ENCODE data around the gene SNCA.

SNCA gene

DNA sequence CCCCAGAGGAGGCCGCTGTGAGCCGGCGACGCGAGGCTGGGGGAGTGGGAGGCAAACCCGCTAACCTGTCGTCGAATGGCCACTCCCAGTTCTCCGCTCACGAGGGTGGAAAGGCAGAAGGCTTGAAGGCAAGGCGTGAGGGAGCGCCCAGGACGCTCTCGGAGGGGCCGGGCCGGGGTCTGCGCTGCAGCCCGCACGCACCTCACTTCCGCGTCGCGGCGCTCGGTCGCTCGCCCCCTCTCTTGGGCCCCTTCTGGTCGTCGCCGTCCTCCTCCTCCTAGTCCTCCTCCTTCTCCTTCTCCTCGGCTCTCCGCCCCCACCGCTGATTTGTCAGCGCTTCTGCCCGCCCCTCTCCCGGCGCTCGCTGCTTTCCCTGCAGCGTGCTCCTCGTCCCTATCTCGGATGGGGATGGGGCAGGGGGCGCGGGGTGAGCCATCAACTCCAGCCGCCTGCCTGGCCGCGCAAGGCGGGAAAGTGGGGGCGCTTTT is at the start of gene SNCA:
SNCA (minus strand) TSS at position 265 of the 488 bp plus-strand sequence. CDS start 1,494 bp downstream, outside the sequence.
- Histone ChIP-seq H3K9me3 (ENCODE audit: control insufficient read depth, insufficient read depth, low read depth, low read length) (no peaks in the 10 kb centered on the region), H3K4me3 (ENCODE audit: low read depth, low read length) (peak within 1 kb of the TSS; percentile 62), H3K4me1 (ENCODE audit: control insufficient read depth, insufficient read depth, low read length) (no peaks in the 10 kb centered on the region; the same call in 1 of the 2 replicates), H3K27ac (ENCODE audit: extremely low read depth, low read depth, low read length) (peak within 1 kb of the TSS; percentile 78), H3K36me3 (ENCODE audit: control insufficient read depth in 2 of 2, insufficient read depth in 1 of 2, low read length in 2 of 2) (peaks cover 0 to 22% of the 10 kb centered on the region in 2 experiments; a peak in 1 of 3 replicates)
- ChIA-PET POLR2A (interaction anchor here (0.6 kb wide), 1 partner anchor 200 kb away, joined by 3 read pairs; no protein-coding TSS in a partner anchor), CTCF (no interaction called here)
- TF ChIP-seq ZSCAN23 (tag by site-specific recombination; IDR thresholded peaks at IDR 0.05) = no peak
- no peak for TF ChIP-seq SETDB1 (IDR thresholded peaks at IDR 0.05; ENCODE audit: insufficient read length, low read length)
- peak; percentile 72; the same call in 1 of the 2 replicates for TF ChIP-seq ZNF792 (tag by site-specific recombination; IDR thresholded peaks at IDR 0.05)
- TF ChIP-seq, protein P1, sequence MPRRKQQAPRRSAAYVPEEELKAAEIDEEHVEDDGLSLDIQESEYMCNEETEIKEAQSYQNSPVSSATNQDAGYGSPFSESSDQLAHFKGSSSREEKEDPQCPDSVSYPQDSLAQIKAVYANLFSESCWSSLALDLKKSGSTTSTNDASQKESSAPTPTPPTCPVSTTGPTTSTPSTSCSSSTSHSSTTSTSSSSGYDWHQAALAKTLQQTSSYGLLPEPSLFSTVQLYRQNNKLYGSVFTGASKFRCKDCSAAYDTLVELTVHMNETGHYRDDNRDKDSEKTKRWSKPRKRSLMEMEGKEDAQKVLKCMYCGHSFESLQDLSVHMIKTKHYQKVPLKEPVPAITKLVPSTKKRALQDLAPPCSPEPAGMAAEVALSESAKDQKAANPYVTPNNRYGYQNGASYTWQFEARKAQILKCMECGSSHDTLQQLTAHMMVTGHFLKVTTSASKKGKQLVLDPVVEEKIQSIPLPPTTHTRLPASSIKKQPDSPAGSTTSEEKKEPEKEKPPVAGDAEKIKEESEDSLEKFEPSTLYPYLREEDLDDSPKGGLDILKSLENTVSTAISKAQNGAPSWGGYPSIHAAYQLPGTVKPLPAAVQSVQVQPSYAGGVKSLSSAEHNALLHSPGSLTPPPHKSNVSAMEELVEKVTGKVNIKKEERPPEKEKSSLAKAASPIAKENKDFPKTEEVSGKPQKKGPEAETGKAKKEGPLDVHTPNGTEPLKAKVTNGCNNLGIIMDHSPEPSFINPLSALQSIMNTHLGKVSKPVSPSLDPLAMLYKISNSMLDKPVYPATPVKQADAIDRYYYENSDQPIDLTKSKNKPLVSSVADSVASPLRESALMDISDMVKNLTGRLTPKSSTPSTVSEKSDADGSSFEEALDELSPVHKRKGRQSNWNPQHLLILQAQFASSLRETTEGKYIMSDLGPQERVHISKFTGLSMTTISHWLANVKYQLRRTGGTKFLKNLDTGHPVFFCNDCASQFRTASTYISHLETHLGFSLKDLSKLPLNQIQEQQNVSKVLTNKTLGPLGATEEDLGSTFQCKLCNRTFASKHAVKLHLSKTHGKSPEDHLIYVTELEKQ (tag by site-specific recombination; IDR thresholded peaks at IDR 0.05; ENCODE audit: borderline replicate concordance) = no peak
- TF ChIP-seq ZNF354C (tag by site-specific recombination; IDR thresholded peaks at IDR 0.05; ENCODE audit: borderline replicate concordance, low read depth) = no peak
- TF ChIP-seq ZNF157 (tag by site-specific recombination; IDR thresholded peaks at IDR 0.05) = no peak
- TF ChIP-seq, protein P2, sequence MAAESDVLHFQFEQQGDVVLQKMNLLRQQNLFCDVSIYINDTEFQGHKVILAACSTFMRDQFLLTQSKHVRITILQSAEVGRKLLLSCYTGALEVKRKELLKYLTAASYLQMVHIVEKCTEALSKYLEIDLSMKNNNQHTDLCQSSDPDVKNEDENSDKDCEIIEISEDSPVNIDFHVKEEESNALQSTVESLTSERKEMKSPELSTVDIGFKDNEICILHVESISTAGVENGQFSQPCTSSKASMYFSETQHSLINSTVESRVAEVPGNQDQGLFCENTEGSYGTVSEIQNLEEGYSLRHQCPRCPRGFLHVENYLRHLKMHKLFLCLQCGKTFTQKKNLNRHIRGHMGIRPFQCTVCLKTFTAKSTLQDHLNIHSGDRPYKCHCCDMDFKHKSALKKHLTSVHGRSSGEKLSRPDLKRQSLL (tag by site-specific recombination; IDR thresholded peaks at IDR 0.05) = no peak
- TF ChIP-seq, protein P3, sequence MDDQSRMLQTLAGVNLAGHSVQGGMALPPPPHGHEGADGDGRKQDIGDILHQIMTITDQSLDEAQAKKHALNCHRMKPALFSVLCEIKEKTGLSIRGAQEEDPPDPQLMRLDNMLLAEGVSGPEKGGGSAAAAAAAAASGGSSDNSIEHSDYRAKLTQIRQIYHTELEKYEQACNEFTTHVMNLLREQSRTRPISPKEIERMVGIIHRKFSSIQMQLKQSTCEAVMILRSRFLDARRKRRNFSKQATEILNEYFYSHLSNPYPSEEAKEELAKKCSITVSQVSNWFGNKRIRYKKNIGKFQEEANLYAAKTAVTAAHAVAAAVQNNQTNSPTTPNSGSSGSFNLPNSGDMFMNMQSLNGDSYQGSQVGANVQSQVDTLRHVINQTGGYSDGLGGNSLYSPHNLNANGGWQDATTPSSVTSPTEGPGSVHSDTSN (CRISPR knock-in tag; IDR thresholded peaks at IDR 0.05) = no peak
- TF ChIP-seq BCL11A (tag by site-specific recombination; IDR thresholded peaks at IDR 0.05; ENCODE audit: low read depth) = no peak
- TF ChIP-seq ZNF394 (tag by site-specific recombination; IDR thresholded peaks at IDR 0.05; ENCODE audit: borderline replicate concordance) = no peak
- TF ChIP-seq ZBTB17 (tag by site-specific recombination; IDR thresholded peaks at IDR 0.05) = peak; percentile 78
- TF ChIP-seq, protein P4, sequence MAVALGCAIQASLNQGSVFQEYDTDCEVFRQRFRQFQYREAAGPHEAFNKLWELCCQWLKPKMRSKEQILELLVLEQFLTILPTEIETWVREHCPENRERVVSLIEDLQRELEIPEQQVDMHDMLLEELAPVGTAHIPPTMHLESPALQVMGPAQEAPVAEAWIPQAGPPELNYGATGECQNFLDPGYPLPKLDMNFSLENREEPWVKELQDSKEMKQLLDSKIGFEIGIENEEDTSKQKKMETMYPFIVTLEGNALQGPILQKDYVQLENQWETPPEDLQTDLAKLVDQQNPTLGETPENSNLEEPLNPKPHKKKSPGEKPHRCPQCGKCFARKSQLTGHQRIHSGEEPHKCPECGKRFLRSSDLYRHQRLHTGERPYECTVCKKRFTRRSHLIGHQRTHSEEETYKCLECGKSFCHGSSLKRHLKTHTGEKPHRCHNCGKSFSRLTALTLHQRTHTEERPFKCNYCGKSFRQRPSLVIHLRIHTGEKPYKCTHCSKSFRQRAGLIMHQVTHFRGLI (tag by site-specific recombination; IDR thresholded peaks at IDR 0.05) = no peak
- TF ChIP-seq, protein P5, sequence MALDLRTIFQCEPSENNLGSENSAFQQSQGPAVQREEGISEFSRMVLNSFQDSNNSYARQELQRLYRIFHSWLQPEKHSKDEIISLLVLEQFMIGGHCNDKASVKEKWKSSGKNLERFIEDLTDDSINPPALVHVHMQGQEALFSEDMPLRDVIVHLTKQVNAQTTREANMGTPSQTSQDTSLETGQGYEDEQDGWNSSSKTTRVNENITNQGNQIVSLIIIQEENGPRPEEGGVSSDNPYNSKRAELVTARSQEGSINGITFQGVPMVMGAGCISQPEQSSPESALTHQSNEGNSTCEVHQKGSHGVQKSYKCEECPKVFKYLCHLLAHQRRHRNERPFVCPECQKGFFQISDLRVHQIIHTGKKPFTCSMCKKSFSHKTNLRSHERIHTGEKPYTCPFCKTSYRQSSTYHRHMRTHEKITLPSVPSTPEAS (tag by site-specific recombination; IDR thresholded peaks at IDR 0.05) = no peak
- TF ChIP-seq ZNF23 (tag by site-specific recombination; IDR thresholded peaks at IDR 0.05; ENCODE audit: borderline replicate concordance) = no peak
- no peak for TF ChIP-seq ZNF529 (tag by site-specific recombination; IDR thresholded peaks at IDR 0.05; ENCODE audit: insufficient replicate concordance)
- no peak for TF ChIP-seq ZNF555 (tag by site-specific recombination; conservative IDR thresholded peaks at IDR 0.05)
- TF ChIP-seq ZBTB20 (tag by site-specific recombination; IDR thresholded peaks at IDR 0.05) = peak; percentile 49; the same call in 1 of the 2 replicates
- TF ChIP-seq, protein P6, sequence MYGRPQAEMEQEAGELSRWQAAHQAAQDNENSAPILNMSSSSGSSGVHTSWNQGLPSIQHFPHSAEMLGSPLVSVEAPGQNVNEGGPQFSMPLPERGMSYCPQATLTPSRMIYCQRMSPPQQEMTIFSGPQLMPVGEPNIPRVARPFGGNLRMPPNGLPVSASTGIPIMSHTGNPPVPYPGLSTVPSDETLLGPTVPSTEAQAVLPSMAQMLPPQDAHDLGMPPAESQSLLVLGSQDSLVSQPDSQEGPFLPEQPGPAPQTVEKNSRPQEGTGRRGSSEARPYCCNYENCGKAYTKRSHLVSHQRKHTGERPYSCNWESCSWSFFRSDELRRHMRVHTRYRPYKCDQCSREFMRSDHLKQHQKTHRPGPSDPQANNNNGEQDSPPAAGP (tag by site-specific recombination; IDR thresholded peaks at IDR 0.05) = no peak
- no peak for TF ChIP-seq ZNF677 (tag by site-specific recombination; IDR thresholded peaks at IDR 0.05)
- peak; percentile 60 for TF ChIP-seq EGR2 (tag by site-specific recombination; IDR thresholded peaks at IDR 0.05; ENCODE audit: low read depth)
- peak; percentile 85 for TF ChIP-seq ZNF610 (tag by site-specific recombination; IDR thresholded peaks at IDR 0.05; ENCODE audit: borderline replicate concordance)
- TF ChIP-seq ZNF174 (tag by site-specific recombination; IDR thresholded peaks at IDR 0.05) = no peak
- TF ChIP-seq, protein P7, sequence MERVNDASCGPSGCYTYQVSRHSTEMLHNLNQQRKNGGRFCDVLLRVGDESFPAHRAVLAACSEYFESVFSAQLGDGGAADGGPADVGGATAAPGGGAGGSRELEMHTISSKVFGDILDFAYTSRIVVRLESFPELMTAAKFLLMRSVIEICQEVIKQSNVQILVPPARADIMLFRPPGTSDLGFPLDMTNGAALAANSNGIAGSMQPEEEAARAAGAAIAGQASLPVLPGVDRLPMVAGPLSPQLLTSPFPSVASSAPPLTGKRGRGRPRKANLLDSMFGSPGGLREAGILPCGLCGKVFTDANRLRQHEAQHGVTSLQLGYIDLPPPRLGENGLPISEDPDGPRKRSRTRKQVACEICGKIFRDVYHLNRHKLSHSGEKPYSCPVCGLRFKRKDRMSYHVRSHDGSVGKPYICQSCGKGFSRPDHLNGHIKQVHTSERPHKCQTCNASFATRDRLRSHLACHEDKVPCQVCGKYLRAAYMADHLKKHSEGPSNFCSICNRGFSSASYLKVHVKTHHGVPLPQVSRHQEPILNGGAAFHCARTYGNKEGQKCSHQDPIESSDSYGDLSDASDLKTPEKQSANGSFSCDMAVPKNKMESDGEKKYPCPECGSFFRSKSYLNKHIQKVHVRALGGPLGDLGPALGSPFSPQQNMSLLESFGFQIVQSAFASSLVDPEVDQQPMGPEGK (tag by site-specific recombination; IDR thresholded peaks at IDR 0.05) = peak; percentile 76
- no peak for TF ChIP-seq ZNF155 (tag by site-specific recombination; IDR thresholded peaks at IDR 0.05)
- no peak; the same call in 1 of the 2 replicates for TF ChIP-seq YY1 (tag by site-specific recombination; IDR thresholded peaks at IDR 0.05)
- TF ChIP-seq ZNF112 (tag by site-specific recombination; IDR thresholded peaks at IDR 0.05) = no peak
- TF ChIP-seq ZNF664 (tag by site-specific recombination; IDR thresholded peaks at IDR 0.05) = no peak

Data from HEK293 (cell line).